GM18499 (cell line): ENCODE measurements around the gene POU4F2.
"Not testable (repeated sequence)": the region's sequence is repeated elsewhere in the genome, so short reads cannot be mapped to it uniquely, and the experiment has no call there.

Experiments used
- ATAC-seq: cut with Tn5 transposase; IDR thresholded peaks from one replicate; pipeline ENCODE4 v1.9.1; 2021; ENCODE audit warnings: moderate number of reproducible peaks; ENCODE audit not compliant: insufficient read depth, unreplicated experiment

The POU4F2 gene

GRCh38 chr4:146650034-146650433 is 11.3 kb downstream of the POU4F2 start:
- no peak for ATAC-seq

- ATAC-seq = no peak
Measured at GRCh38 chr4:146654687-146655520, 16.2 kb downstream of the POU4F2 start.

GRCh38 chr4:146655521-146655856 is 16.8 kb downstream of the POU4F2 start:
- no peak for ATAC-seq

GRCh38 chr4:146661367-146661766 is 22.7 kb downstream of the POU4F2 start:
- no peak for ATAC-seq

GRCh38 chr4:146663968-146664311 is 25.2 kb downstream of the POU4F2 start:
- ATAC-seq = not testable (repeated sequence)

- no peak for ATAC-seq
Measured at GRCh38 chr4:146674829-146675570, 36.3 kb downstream of the POU4F2 start.
